Mesothelial cell of epicardium (in vitro differentiated cells): Measurements from ENCODE around the gene TFIP11. TPM values are rescaled to one million over a fixed set of nuclear protein-coding genes. Genes with fewer than 3 reads are reported as not detected.

Experiments
- DNase-seq, 2 experiments: peaks; one replicate each; pipeline ENCODE4 v3.0.0; 2021; ENCODE audit warnings: low spot score in 2 of 2; ENCODE audit not compliant: unreplicated experiment in 2 of 2
- H3K27ac Mint-ChIP-seq: 2 replicates; pipeline ENCODE4 v1.8.0; 2021; ENCODE audit warnings: mixed read lengths
- H3K27me3 Mint-ChIP-seq: 2 replicates; pipeline ENCODE4 v1.8.0; 2021; ENCODE audit warnings: low read depth, mixed read lengths
- H3K36me3 Mint-ChIP-seq: 2 replicates; pipeline ENCODE4 v1.8.0; 2021; ENCODE audit warnings: mixed read lengths
- H3K4me1 Mint-ChIP-seq: 2 replicates; pipeline ENCODE4 v1.8.0; 2021; ENCODE audit warnings: mixed read lengths
- H3K4me3 Mint-ChIP-seq: 2 replicates; pipeline ENCODE4 v1.8.0; 2021; ENCODE audit warnings: mild to moderate bottlenecking, moderate library complexity, mixed read lengths
- H3K9me3 Mint-ChIP-seq: 2 replicates; pipeline ENCODE4 v1.8.0; 2021; ENCODE audit warnings: mixed read lengths
- total RNA-seq: library from RNA; stranded (reverse); gene quantifications from 3 replicates; pipeline ENCODE4 v1.2.1, GENCODE V29; 2021
- TF ChIP-seq, protein P1 (sequence below): fragments of 200-600 bp; sonication (generic); IDR thresholded peaks from one replicate; pipeline ENCODE4 v1.5.0; 2021; ENCODE audit warnings: antibody characterized with exemption; ENCODE audit not compliant: unreplicated experiment

Gene TFIP11
- total RNA-seq, 1 donor from 2014 or later: 37.9 TPM

DNA sequence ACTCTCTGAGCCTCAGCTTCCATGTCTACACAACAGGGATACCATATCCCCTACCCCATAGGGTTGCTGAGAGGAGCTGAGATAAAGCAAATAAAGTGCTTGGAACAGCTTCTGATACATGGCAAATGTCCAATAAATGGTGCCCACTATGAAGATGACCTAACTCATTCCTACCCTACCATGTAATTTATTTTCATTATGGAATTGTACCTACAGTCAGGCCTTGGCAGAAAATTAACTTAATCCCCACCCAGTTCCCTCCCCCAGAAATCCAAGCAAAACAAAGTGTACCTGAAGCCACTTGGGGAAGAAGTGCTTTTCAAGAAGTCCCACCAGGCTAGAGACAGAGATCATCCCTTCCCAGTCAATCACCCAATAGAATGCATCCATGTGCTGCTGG is 17.8 kb downstream of the TFIP11 start:
- TF ChIP-seq, protein P1, sequence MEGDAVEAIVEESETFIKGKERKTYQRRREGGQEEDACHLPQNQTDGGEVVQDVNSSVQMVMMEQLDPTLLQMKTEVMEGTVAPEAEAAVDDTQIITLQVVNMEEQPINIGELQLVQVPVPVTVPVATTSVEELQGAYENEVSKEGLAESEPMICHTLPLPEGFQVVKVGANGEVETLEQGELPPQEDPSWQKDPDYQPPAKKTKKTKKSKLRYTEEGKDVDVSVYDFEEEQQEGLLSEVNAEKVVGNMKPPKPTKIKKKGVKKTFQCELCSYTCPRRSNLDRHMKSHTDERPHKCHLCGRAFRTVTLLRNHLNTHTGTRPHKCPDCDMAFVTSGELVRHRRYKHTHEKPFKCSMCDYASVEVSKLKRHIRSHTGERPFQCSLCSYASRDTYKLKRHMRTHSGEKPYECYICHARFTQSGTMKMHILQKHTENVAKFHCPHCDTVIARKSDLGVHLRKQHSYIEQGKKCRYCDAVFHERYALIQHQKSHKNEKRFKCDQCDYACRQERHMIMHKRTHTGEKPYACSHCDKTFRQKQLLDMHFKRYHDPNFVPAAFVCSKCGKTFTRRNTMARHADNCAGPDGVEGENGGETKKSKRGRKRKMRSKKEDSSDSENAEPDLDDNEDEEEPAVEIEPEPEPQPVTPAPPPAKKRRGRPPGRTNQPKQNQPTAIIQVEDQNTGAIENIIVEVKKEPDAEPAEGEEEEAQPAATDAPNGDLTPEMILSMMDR: no peak
- Mint-ChIP-seq H3K27ac (no peak overlapping the region), H3K36me3 (peaks cover 36% of the 10 kb centered on the region), H3K27me3 (no peaks in the 10 kb centered on the region), H3K4me3 (no peak overlapping the region), H3K9me3 (no peaks in the 10 kb centered on the region), H3K4me1 (no peaks in the 10 kb centered on the region)
- DNase-seq: no peak

DNA sequence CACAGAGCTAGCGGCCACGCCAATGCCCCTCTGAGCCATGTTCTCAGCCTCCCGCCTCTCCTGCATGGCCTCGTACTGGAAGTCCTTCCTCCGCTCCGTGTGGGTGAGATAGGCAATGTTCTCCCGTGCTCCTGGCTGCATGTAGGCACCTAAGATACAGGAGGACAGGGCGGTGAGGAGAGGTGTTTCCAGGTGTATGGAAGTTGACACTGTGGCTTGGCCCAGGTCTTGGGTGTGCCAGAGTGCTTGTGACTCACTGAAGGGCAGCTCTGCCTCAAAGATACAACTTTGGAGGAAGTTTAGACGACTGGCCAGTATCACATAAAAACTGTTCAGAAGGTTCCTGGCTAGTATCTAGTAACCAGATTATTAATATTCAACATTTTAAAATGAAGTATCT is 20.1 kb downstream of the TFIP11 start:
- no peak overlapping the region for H3K4me3 Mint-ChIP-seq
- no peaks in the 10 kb centered on the region for H3K9me3 Mint-ChIP-seq
- H3K27ac Mint-ChIP-seq: no peak overlapping the region
- peaks cover 41% of the 10 kb centered on the region for H3K36me3 Mint-ChIP-seq
- no peaks in the 10 kb centered on the region for H3K27me3 Mint-ChIP-seq
- TF ChIP-seq, protein P1: no peak
- H3K4me1 Mint-ChIP-seq: no peaks in the 10 kb centered on the region
- no peak for DNase-seq

DNA sequence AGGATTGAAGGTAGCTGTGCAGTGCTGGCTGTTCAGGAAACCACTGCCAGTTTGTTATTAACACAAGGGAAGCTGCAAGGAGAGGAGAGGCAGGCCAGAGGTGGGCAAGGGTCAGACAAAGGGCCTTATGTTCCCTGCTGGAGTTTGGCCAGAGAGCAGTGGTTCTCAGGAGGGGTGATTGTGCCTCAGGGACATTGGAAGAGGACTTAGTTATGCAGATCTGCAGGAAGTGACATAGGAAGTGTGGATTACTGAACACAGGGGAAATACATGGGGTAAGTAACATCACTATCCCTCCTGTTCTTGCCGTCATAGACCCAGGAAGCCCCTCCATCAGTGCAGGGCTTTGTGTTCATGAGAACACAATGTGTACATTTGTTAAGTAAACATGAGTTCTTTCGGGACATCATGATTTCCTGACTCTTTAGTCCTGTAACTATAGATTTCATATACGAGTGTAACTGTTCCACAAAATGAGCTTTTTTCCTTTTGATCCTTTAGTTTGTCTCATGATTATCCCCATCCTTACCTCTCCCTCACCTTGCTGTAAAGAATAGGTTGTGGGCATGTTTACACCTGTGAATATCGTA is 22.7 kb downstream of the TFIP11 start:
- TF ChIP-seq, protein P1: no peak
- Mint-ChIP-seq H3K9me3 (no peaks in the 10 kb centered on the region), H3K36me3 (peaks cover 32% of the 10 kb centered on the region), H3K4me1 (peaks cover 9% of the 10 kb centered on the region), H3K27me3 (no peaks in the 10 kb centered on the region), H3K4me3 (no peak overlapping the region), H3K27ac (no peak overlapping the region)
- DNase-seq: no peak

DNA sequence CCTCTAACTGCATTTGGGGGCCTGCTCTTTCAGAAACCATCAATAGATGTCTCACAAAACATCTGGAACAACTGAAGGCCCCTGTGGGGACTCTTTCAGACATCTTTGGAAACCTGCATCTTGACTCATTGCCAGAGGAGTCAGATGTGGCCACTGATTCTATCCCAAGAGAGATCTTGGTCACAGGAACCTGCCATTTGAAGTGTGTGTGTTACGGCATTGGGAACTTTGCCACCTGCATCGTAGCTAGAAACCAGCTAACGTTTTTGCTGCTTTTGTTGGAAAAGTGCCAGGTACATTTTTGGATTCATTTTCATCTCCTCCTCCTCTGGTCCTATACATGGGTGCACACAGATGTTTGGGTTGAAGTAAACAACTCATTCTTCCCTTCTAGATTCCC is 24.3 kb downstream of the TFIP11 start:
- no peak for DNase-seq
- TF ChIP-seq, protein P1: no peak
- peaks cover 22% of the 10 kb centered on the region for H3K36me3 Mint-ChIP-seq
- H3K27me3 Mint-ChIP-seq: no peaks in the 10 kb centered on the region
- H3K4me1 Mint-ChIP-seq: peaks cover 16% of the 10 kb centered on the region
- H3K9me3 Mint-ChIP-seq: no peaks in the 10 kb centered on the region
- H3K4me3 Mint-ChIP-seq: no peak overlapping the region
- H3K27ac Mint-ChIP-seq: no peak overlapping the region

DNA sequence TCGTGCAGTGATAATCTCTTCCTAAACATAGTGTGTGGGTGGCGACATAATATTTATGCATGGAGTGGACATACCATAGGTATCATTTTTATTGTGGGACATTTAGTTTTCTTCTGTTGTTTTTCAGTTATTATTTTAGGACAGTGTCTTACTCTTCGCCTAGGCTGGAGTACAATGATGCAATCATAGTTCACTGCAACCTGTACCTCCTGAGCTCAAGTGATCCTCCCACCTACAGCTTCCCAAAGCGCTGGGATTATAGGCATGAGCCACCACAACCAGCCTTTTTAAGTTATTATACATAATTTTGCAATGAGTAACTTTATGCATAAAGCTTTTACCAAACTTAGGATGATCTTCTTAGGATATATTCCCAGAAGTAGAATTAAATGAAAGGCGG is 25.9 kb downstream of the TFIP11 start:
- Mint-ChIP-seq H3K4me3 (no peak overlapping the region), H3K27ac (no peak overlapping the region), H3K27me3 (no peaks in the 10 kb centered on the region), H3K4me1 (peaks cover 30% of the 10 kb centered on the region), H3K9me3 (no peaks in the 10 kb centered on the region), H3K36me3 (peaks cover 16% of the 10 kb centered on the region)
- DNase-seq: no peak
- TF ChIP-seq, protein P1: no peak
